SH-SY5Y (cell line): ENCODE data around the gene CRHBP.

Experiments
- GATA2 ChIP-seq: IDR thresholded peaks from 2 replicates; pipeline ENCODE4 v1.6.1; 2011; ENCODE audit warnings: mild to moderate bottlenecking, low read depth, low read length
- GATA3 ChIP-seq: IDR thresholded peaks from 2 replicates; pipeline ENCODE4 v1.6.1; 2011; ENCODE audit warnings: low read depth, mild to moderate bottlenecking, low read length, moderate library complexity

Gene CRHBP

GRCh38 chr5:76986825-76987526, 34.1 kb downstream of the CRHBP start:
- TF ChIP-seq GATA3 (no peak), GATA2 (no peak)

- TF ChIP-seq GATA2 (no peak), GATA3 (no peak)
Measured at GRCh38 chr5:76990899-76991459, 38.1 kb downstream of the CRHBP start.

- TF ChIP-seq GATA2 (no peak), GATA3 (no peak)
Measured at GRCh38 chr5:76994337-76994736, 41.5 kb downstream of the CRHBP start.

GRCh38 chr5:76999451-76999850, 46.6 kb downstream of the CRHBP start:
- no peak for TF ChIP-seq GATA2
- no peak for TF ChIP-seq GATA3

GRCh38 chr5:77003246-77003645, 50.4 kb downstream of the CRHBP start:
- no peak for TF ChIP-seq GATA2

GRCh38 chr5:77006124-77006523, 53.3 kb downstream of the CRHBP start:
- TF ChIP-seq GATA3 (no peak), GATA2 (no peak)

- TF ChIP-seq GATA3 (no peak), GATA2 (no peak)
Measured at GRCh38 chr5:77008413-77008812, 55.6 kb downstream of the CRHBP start.

GRCh38 chr5:77010243-77010642, 57.4 kb downstream of the CRHBP start:
- TF ChIP-seq GATA2: no peak
- no peak for TF ChIP-seq GATA3

GRCh38 chr5:77011498-77011897, 58.7 kb downstream of the CRHBP start:
- TF ChIP-seq GATA2 (no peak), GATA3 (no peak)

GRCh38 chr5:77012601-77013000, 59.8 kb downstream of the CRHBP start:
- TF ChIP-seq GATA2: no peak
- no peak for TF ChIP-seq GATA3

GRCh38 chr5:77015938-77016569, 63.2 kb downstream of the CRHBP start:
- no peak for TF ChIP-seq GATA3
- TF ChIP-seq GATA2: no peak

GRCh38 chr5:77016962-77017361, 64.1 kb downstream of the CRHBP start:
- TF ChIP-seq GATA3: no peak
- TF ChIP-seq GATA2: no peak

GRCh38 chr5:77017668-77018067, 64.8 kb downstream of the CRHBP start:
- TF ChIP-seq GATA2 (no peak), GATA3 (no peak)
